HG03457 (cell line): ENCODE data around the gene ADGRD1.

Experiments used
- ATAC-seq: cut with Tn5 transposase; IDR thresholded peaks from one replicate; pipeline ENCODE4 v1.9.1; 2021; ENCODE audit warnings: moderate number of reproducible peaks; ENCODE audit not compliant: unreplicated experiment

The ADGRD1 gene

GRCh38 chr12:131038961-131039950 lies 85.5 kb downstream of the ADGRD1 start:
- ATAC-seq, result no peak

GRCh38 chr12:131040491-131040890 lies 86.8 kb downstream of the ADGRD1 start:
- no peak for ATAC-seq

GRCh38 chr12:131041216-131041967 lies 87.7 kb downstream of the ADGRD1 start:
- no peak for ATAC-seq

GRCh38 chr12:131041968-131042833 lies 88.5 kb downstream of the ADGRD1 start:
- ATAC-seq, result no peak

GRCh38 chr12:131042834-131043245 lies 89.1 kb downstream of the ADGRD1 start:
- ATAC-seq, result no peak

GRCh38 chr12:131043401-131043871 lies 89.7 kb downstream of the ADGRD1 start:
- no peak for ATAC-seq

- no peak for ATAC-seq
Measured at GRCh38 chr12:131044136-131044535, 90.4 kb downstream of the ADGRD1 start.

GRCh38 chr12:131044760-131045381 lies 91.2 kb downstream of the ADGRD1 start:
- ATAC-seq, result no peak

GRCh38 chr12:131045705-131046460 lies 92.2 kb downstream of the ADGRD1 start:
- ATAC-seq, result no peak

- ATAC-seq, result no peak
Measured at GRCh38 chr12:131046813-131047788, 93.4 kb downstream of the ADGRD1 start.

GRCh38 chr12:131047789-131048610 lies 94.3 kb downstream of the ADGRD1 start:
- ATAC-seq, result no peak

GRCh38 chr12:131048611-131048990 lies 94.9 kb downstream of the ADGRD1 start:
- no peak for ATAC-seq

- ATAC-seq, result no peak
Measured at GRCh38 chr12:131049002-131049401, 95.3 kb downstream of the ADGRD1 start.

GRCh38 chr12:131049549-131050339 lies 96.0 kb downstream of the ADGRD1 start:
- ATAC-seq, result no peak

- ATAC-seq, result no peak
Measured at GRCh38 chr12:131050463-131051154, 96.9 kb downstream of the ADGRD1 start.

GRCh38 chr12:131051155-131051473 lies 97.4 kb downstream of the ADGRD1 start:
- no peak for ATAC-seq
